Esophagus muscularis mucosa (tissue), 4 donors: ENCODE data around the gene IL6R. TPM values are rescaled to one million over a fixed set of nuclear protein-coding genes. Genes with fewer than 3 reads are reported as not detected.

ENCODE experiments used
- DNase-seq: peaks from one replicate; pipeline ENCODE4 v3.0.0-alpha.2; 2017; ENCODE audit errors: extremely low spot score
- H3K27ac ChIP-seq, 4 donors: fragments of 200-600 bp; sonication (generic); replicated peaks in 1 of 4; 1 replicate in 3 of 4; 2 replicates in 1 of 4; pipeline ENCODE4 v1.5.1; 2016 to 2019; ENCODE audit warnings: mild to moderate bottlenecking in 1 of 4
- H3K27me3 ChIP-seq, 4 donors: fragments of 200-600 bp; sonication (generic); one replicate each; pipeline versions ENCODE4 v1.5.1 to v1.6.0; 2016 to 2019
- H3K36me3 ChIP-seq, 4 donors: fragments of 200-600 bp; sonication (generic); one replicate each; pipeline ENCODE4 v1.5.1; 2016 to 2019
- H3K4me1 ChIP-seq, 4 donors: fragments of 200-600 bp; sonication (generic); one replicate each; pipeline ENCODE4 v1.5.1; 2016 to 2019
- H3K4me3 ChIP-seq, 4 donors: fragments of 200-600 bp; sonication (generic); 1 replicate in 2 of 4; 2 replicates in 2 of 4; pipeline ENCODE4 v1.5.1; 2016 to 2019; ENCODE audit warnings: mild to moderate bottlenecking in 4 of 4, moderate library complexity in 1 of 4
- H3K9me3 ChIP-seq, 4 donors: fragments of 200-600 bp; sonication (generic); 1 replicate in 3 of 4; 2 replicates in 1 of 4; pipeline ENCODE4 v1.5.1; 2016 to 2019
- EP300 ChIP-seq: sonication (generic); formaldehyde crosslinking; IDR thresholded peaks from one replicate; pipeline ENCODE4 v1.6.1; 2017; ENCODE audit warnings: antibody characterized with exemption
- POLR2A ChIP-seq: fragments of 450-650 bp; IDR thresholded peaks from one replicate; pipeline ENCODE4 v1.6.1; 2017; ENCODE audit warnings: antibody characterized with exemption, moderate library complexity, mild to moderate bottlenecking, low read depth
- POLR2AphosphoS5 ChIP-seq, 2 donors: sonication (generic); formaldehyde crosslinking; IDR thresholded peaks; one replicate each; pipeline ENCODE4 v1.6.1; 2017; ENCODE audit warnings: antibody characterized with exemption in 2 of 2
- WGBS: methylation state at CpG from one replicate; pipeline ENCODE4 v1.1.5; 2018; 5-methylcytosine and 5-hydroxymethylcytosine counted together
- intact Hi-C: fragments of 100-400 bp; cut with DNase I; formaldehyde crosslinking; loops from one replicate; pipeline ENCODE4 v1.15.1; 2023
- total RNA-seq, 4 donors: library from RNA; depleted of rRNA; stranded (reverse); fragments of >200 nt; gene quantifications; one replicate each; pipeline versions ENCODE4 v1.1.0 to v1.2.1, GENCODE V29; 2016
- TF ChIP-seq, protein P1 (sequence below), 3 experiments: fragments of 200-600 bp in 2 of 3; fragments of 450-650 bp in 1 of 3; sonication (generic) in 2 of 3; IDR thresholded peaks; one replicate each; pipeline ENCODE4 v1.5.1; 2017 to 2019; ENCODE audit warnings: antibody characterized with exemption in 3 of 3, mild to moderate bottlenecking in 2 of 3, moderate library complexity in 1 of 3

IL6R gene
- total RNA-seq, 4 donors from 2014 or later, result 44.4 to 61.1 (median 54.9) TPM

DNA sequence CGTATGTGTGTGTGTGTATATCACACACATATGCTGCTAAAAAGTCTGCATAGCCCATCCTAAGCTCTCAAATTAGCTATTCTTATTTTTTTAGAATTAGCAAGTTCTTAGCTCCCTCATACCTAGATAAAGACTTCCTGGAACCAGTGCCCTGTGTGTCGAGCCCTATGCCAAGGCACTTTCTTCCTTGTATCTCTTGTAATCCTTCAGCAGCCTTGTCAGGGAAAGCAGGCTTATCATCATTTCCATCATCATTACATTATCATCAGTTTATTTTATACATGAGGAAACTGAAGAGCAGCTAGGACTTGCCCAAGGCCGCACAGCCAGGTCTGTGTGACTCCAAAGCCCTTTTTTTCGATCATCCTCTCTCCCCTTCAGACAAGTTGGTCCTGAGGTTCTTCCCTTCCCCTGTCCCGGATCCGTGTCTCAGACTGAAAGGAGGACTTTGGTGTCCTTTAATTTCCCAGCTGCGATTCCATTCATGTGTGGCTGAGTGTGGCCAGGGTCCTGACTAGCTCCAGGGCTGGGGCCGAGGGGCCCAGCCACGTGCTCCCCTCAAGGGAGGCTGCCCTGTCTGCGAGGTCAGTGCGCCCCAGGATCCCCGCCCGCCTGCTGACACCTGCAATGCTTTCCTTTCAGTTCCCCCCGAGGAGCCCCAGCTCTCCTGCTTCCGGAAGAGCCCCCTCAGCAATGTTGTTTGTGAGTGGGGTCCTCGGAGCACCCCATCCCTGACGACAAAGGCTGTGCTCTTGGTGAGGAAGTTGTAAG lies 24.9 kb downstream of the IL6R start:
- Histone ChIP-seq H3K27me3 (no peaks in the 10 kb centered on the region), H3K27ac (peak overlapping the region; percentile 86 to 91 (median 88)), H3K4me1 (peaks cover 80 to 100% (median 99%) of the 10 kb centered on the region in 4 donors), H3K36me3 (peaks cover 4 to 8% (median 6%) of the 10 kb centered on the region in 4 donors), H3K9me3 (no peaks in the 10 kb centered on the region), H3K4me3 (no peak overlapping the region)
- no peak for DNase-seq
- 88% methylated on average over 14 of the region's 17 CpGs for WGBS
- TF ChIP-seq, protein P1, sequence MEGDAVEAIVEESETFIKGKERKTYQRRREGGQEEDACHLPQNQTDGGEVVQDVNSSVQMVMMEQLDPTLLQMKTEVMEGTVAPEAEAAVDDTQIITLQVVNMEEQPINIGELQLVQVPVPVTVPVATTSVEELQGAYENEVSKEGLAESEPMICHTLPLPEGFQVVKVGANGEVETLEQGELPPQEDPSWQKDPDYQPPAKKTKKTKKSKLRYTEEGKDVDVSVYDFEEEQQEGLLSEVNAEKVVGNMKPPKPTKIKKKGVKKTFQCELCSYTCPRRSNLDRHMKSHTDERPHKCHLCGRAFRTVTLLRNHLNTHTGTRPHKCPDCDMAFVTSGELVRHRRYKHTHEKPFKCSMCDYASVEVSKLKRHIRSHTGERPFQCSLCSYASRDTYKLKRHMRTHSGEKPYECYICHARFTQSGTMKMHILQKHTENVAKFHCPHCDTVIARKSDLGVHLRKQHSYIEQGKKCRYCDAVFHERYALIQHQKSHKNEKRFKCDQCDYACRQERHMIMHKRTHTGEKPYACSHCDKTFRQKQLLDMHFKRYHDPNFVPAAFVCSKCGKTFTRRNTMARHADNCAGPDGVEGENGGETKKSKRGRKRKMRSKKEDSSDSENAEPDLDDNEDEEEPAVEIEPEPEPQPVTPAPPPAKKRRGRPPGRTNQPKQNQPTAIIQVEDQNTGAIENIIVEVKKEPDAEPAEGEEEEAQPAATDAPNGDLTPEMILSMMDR (IDR thresholded peaks at IDR 0.05), result no peak
- TF ChIP-seq EP300, result no peak
- TF ChIP-seq POLR2A, result no peak
- TF ChIP-seq POLR2AphosphoS5 (IDR thresholded peaks at IDR 0.05), result no peak
- intact Hi-C loops, result no loop called here

DNA sequence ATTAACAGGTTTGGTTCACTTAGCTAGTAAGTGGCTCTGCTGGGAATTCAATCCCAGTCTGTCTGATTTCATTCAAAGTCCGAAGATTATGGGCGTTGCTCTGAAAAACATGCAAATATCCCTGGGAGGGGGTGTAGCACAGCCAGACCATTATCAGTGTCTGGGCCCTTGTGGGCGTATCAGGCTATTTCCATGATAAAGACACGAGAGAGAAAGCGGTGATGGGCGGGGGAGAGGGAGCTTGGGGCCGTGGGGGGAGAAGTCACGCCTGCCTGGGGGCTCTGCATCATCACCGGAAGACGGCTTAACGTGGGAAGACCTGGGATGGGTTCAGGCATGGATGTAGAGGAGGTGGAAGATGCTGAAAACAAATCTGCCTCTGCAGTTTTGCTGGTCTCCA lies 25.8 kb downstream of the IL6R start:
- Histone ChIP-seq H3K27me3 (no peaks in the 10 kb centered on the region), H3K4me3 (no peak overlapping the region), H3K4me1 (peaks cover 85 to 100% (median 100%) of the 10 kb centered on the region in 4 donors), H3K9me3 (no peaks in the 10 kb centered on the region), H3K36me3 (peaks cover 9 to 17% (median 13%) of the 10 kb centered on the region in 4 donors), H3K27ac (peak overlapping the region; percentile 86 to 91 (median 88))
- WGBS, result 78% methylated on average over 11 of the region's 11 CpGs
- TF ChIP-seq POLR2A, result no peak
- no peak for TF ChIP-seq POLR2AphosphoS5 (IDR thresholded peaks at IDR 0.05)
- TF ChIP-seq EP300, result no peak
- TF ChIP-seq, protein P1 (IDR thresholded peaks at IDR 0.05), result no peak
- intact Hi-C loops, result no loop called here
- no peak for DNase-seq

DNA sequence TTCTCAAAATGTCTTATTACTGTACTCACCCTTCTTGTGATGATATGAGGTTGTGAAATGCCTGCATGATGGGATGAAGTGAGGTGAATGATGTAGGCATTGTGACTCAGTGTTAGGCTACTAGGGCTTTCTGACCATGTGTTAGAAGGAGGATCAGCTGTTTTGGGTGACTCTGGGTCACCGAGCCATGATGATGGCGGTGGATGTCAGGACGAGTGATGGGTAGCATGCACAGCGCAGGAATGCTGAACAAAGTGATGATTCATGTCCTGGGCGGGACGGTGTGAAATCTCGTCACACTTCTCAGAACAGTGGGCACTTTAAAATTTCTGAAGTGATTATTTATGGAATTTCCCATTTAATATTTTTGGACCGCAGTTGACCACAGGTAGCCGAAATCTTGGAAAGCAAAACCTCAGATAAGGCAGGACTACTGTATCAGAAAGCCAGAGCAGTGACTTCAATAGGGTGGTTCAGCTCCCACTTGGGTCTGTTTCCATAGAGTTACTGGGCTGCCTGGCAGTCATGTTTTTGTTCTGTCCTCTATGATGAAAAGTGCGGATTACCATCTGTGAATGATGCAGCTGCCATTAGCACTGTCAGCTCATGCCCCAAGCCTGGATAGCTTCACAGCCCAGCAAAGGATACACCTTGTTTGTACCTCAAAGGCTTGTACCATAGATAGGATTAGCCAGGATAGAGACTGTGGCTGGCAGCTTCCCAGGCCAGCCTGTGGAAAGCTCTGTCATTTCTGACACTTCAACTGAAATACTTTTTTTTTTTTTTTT lies 26.6 kb downstream of the IL6R start:
- no peaks in the 10 kb centered on the region for H3K9me3 ChIP-seq
- peak overlapping the region; percentile 86 to 91 (median 88) for H3K27ac ChIP-seq
- WGBS, result 59% methylated on average over 10 of the region's 10 CpGs
- no peaks in the 10 kb centered on the region for H3K27me3 ChIP-seq
- no peak for DNase-seq
- H3K4me3 ChIP-seq, result no peak overlapping the region
- intact Hi-C loops, result no loop called here
- TF ChIP-seq POLR2AphosphoS5 (IDR thresholded peaks at IDR 0.05) (peak; percentile 81 to 89), EP300 (peak; percentile 82)
- TF ChIP-seq, protein P1 (IDR thresholded peaks at IDR 0.05), result no peak
- peaks cover 85 to 100% (median 100%) of the 10 kb centered on the region in 4 donors for H3K4me1 ChIP-seq
- H3K36me3 ChIP-seq, result peaks cover 12 to 25% (median 19%) of the 10 kb centered on the region in 4 donors

DNA sequence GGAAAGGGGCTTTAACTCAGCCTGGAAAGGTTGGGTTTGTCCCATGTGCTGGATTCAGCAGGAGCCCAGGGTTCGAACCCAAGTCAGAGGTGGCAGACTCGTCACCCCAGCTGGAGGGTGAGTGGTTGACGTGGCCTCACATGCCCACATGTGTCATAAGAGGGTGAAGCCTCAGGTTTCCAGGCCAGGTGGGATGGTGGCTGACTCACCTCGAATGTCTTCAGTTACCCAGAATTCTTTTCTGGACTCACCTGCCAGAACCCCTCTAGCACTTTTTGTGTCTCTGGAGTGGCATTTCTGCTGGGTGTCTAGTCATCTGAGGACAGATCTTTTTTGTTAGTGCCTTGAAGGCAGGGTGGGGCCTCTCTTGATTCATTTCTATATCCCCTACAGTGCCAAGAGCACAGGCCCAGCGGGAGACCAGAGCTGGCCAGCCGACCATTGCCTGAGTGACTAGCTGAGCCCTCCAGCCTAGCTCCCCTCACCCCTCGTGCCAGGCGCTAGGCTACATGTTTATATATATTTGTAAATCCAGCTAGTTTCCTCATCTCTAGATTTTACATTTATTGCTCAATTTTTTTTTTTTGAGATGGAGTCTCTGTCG lies 28.1 kb downstream of the IL6R start:
- intact Hi-C loops, result no loop called here
- Histone ChIP-seq H3K27me3 (no peaks in the 10 kb centered on the region), H3K27ac (peak overlapping the region; percentile 86 to 91 (median 88)), H3K9me3 (no peaks in the 10 kb centered on the region), H3K36me3 (peaks cover 12 to 35% (median 19%) of the 10 kb centered on the region in 4 donors), H3K4me1 (peaks cover 70 to 100% (median 99%) of the 10 kb centered on the region in 4 donors), H3K4me3 (no peak overlapping the region)
- WGBS, result 60% methylated on average over 6 of the region's 9 CpGs
- no peak for TF ChIP-seq POLR2A
- TF ChIP-seq, protein P1 (IDR thresholded peaks at IDR 0.05), result no peak
- DNase-seq, result no peak
